Stomach (tissue), 9 donors: ENCODE measurements around the gene TPO. TPM values are rescaled to one million over a fixed set of nuclear protein-coding genes. Genes with fewer than 3 reads are reported as not detected.

Experiments used
- DNase-seq, 2 donors: peaks; one replicate each; pipeline versions ENCODE4 v3.0.0 to v3.0.0-alpha.2; 2013 to 2019
- H3K27ac ChIP-seq, 5 donors: fragments of 200-600 bp in 4 of 5; sonication (generic) in 4 of 5; one replicate each; pipeline ENCODE4 v1.5.1; 2013 to 2019; ENCODE audit warnings: mild to moderate bottlenecking in 1 of 5, moderate library complexity in 1 of 5
- H3K27me3 ChIP-seq, 3 donors: fragments of 200-600 bp; sonication (generic); one replicate each; pipeline ENCODE4 v1.5.1; 2017 to 2019; ENCODE audit warnings: mixed run types in 1 of 3
- H3K36me3 ChIP-seq, 4 donors: fragments of 200-600 bp; sonication (generic); 1 replicate in 3 of 4; 2 replicates in 1 of 4; pipeline ENCODE4 v1.5.1; 2016 to 2019
- H3K4me1 ChIP-seq, 4 donors: fragments of 200-600 bp; sonication (generic); one replicate each; pipeline ENCODE4 v1.5.1; 2016 to 2019
- H3K4me3 ChIP-seq, 4 donors: fragments of 200-600 bp; sonication (generic) in 3 of 4; one replicate each; pipeline ENCODE4 v1.5.1; 2016 to 2019; ENCODE audit warnings: mild to moderate bottlenecking in 1 of 4
- H3K9me3 ChIP-seq, 4 donors: fragments of 200-600 bp; sonication (generic); one replicate each; pipeline ENCODE4 v1.5.1; 2016 to 2019
- CTCF ChIP-seq, 7 experiments: fragments of 450-650 bp in 4 of 7; fragments of 200-600 bp in 3 of 7; sonication (generic) in 3 of 7; IDR thresholded peaks; one replicate each; pipeline ENCODE4 v1.5.1; 2016 to 2019; ENCODE audit warnings: antibody characterized with exemption in 7 of 7, control low read depth in 2 of 7, mild to moderate bottlenecking in 1 of 7
- EP300 ChIP-seq: sonication (generic); formaldehyde crosslinking; IDR thresholded peaks from one replicate; pipeline ENCODE4 v1.6.1; 2017; ENCODE audit warnings: antibody characterized with exemption
- POLR2A ChIP-seq, 4 donors: fragments of 450-650 bp; IDR thresholded peaks; one replicate each; pipeline ENCODE4 v1.6.1; 2016; ENCODE audit warnings: antibody characterized with exemption in 4 of 4, control low read depth in 2 of 4, mild to moderate bottlenecking in 1 of 4, moderate library complexity in 1 of 4
- POLR2AphosphoS5 ChIP-seq, 3 donors: sonication (generic); formaldehyde crosslinking; IDR thresholded peaks; one replicate each; pipeline ENCODE4 v1.6.1; 2016; ENCODE audit warnings: antibody characterized with exemption in 3 of 3
- WGBS, 5 donors: extraction: QIAGEN DNeasy Blood & Tissue Kit in 3 of 5; methylation state at CpG; one replicate each; pipeline versions ENCODE4 v1.1.5 to v1.1.7; 2013 to 2018; 5-methylcytosine and 5-hydroxymethylcytosine counted together
- intact Hi-C: fragments of 100-400 bp; cut with DNase I; formaldehyde crosslinking; loops from one replicate; pipeline ENCODE4 v1.15.1; 2023; ENCODE audit warnings: low total_unique reads
- polyA plus RNA-seq, 3 donors: library from polyadenylated mRNA; stranded (reverse); fragments of 200-250 nt; gene quantifications; one replicate each; pipeline ENCODE4 v1.2.3, GENCODE V29; 2013
- total RNA-seq, 5 donors: library from RNA; depleted of rRNA; stranded (reverse); fragments of >200 nt; gene quantifications; one replicate each; pipeline versions ENCODE4 v1.1.0 to v1.2.3, GENCODE V29; 2014 to 2016
- donor health status: healthy with polysubstance abuse.
- donor health status: Bipolar disorder and iron deficiency.
- donor health status: healthy.

Gene TPO
- total and polyA plus RNA-seq, 8 donors: 0.37 to 92.4 (median 4.3) TPM

- intact Hi-C loops: no loop called here
- Histone ChIP-seq H3K4me1 (no peaks in the 10 kb centered on the region), H3K27me3 (no peaks in the 10 kb centered on the region), H3K4me3 (no peak overlapping the region), H3K27ac (no peak overlapping the region), H3K36me3 (no peaks in the 10 kb centered on the region), H3K9me3 (no peaks in the 10 kb centered on the region)
- WGBS, 5 donors: 50 to 60% (median 53%) methylated on average over 9 to 10 of the region's 10 CpGs
- no peak for DNase-seq
- TF ChIP-seq CTCF (IDR thresholded peaks at IDR 0.05): no peak
- no peak for TF ChIP-seq POLR2AphosphoS5 (IDR thresholded peaks at IDR 0.05)
- TF ChIP-seq EP300: no peak
- TF ChIP-seq POLR2A (IDR thresholded peaks at IDR 0.05): no peak
Observed at GRCh38 chr2:1518867-1519530, 105.7 kb downstream of the TPO start.

- 72 to 79% (median 78%) methylated on average over 21 of the region's 21 CpGs for WGBS, 5 donors
- Histone ChIP-seq H3K27ac (no peak overlapping the region), H3K4me3 (no peak overlapping the region), H3K4me1 (no peaks in the 10 kb centered on the region), H3K36me3 (no peaks in the 10 kb centered on the region), H3K9me3 (no peaks in the 10 kb centered on the region), H3K27me3 (no peaks in the 10 kb centered on the region)
- no peak for TF ChIP-seq CTCF (IDR thresholded peaks at IDR 0.05)
- TF ChIP-seq POLR2A (IDR thresholded peaks at IDR 0.05): no peak
- no peak for TF ChIP-seq POLR2AphosphoS5 (IDR thresholded peaks at IDR 0.05)
- intact Hi-C loops: no loop called here
- no peak for DNase-seq
Observed at GRCh38 chr2:1521191-1521877, 108.1 kb downstream of the TPO start.

GRCh38 chr2:1521878-1522830 lies 108.9 kb downstream of the TPO start:
- 85 to 91% (median 88%) methylated on average over 26 of the region's 26 CpGs for WGBS, 5 donors

More at GRCh38 chr2:1521878-1522830, 108.9 kb downstream of the TPO start:
- Histone ChIP-seq H3K4me1 (no peaks in the 10 kb centered on the region), H3K27ac (no peak overlapping the region), H3K36me3 (no peaks in the 10 kb centered on the region), H3K9me3 (no peaks in the 10 kb centered on the region), H3K27me3 (no peaks in the 10 kb centered on the region), H3K4me3 (no peak overlapping the region)
- intact Hi-C loops: no loop called here
- no peak for TF ChIP-seq POLR2AphosphoS5 (IDR thresholded peaks at IDR 0.05)
- TF ChIP-seq CTCF (IDR thresholded peaks at IDR 0.05): no peak
- no peak for TF ChIP-seq POLR2A (IDR thresholded peaks at IDR 0.05)
- TF ChIP-seq EP300: no peak
- no peak for DNase-seq
